NCI-H510A treated with DMSO at 0.1 percent for 48 hours (cell line): Measurements from ENCODE around the gene EOLA2.
"Not testable (repeated sequence)": the region's sequence is repeated elsewhere in the genome, so short reads cannot be mapped to it uniquely, and the experiment has no call there.

ENCODE experiments used
- DNase-seq: peaks from one replicate; lab custom pipeline; 2025; lab: John Stamatoyannopoulos, UW

Gene EOLA2

GRCh38 chrX:149932970-149933369 is 5.3 kb downstream of the EOLA2 start:
- not testable (repeated sequence) for DNase-seq

GRCh38 chrX:149932150-149932549 is 6.1 kb downstream of the EOLA2 start:
- DNase-seq, result not testable (repeated sequence)

- DNase-seq, result not testable (repeated sequence)
Observed at GRCh38 chrX:149931355-149931754, 6.9 kb downstream of the EOLA2 start.

DNA sequence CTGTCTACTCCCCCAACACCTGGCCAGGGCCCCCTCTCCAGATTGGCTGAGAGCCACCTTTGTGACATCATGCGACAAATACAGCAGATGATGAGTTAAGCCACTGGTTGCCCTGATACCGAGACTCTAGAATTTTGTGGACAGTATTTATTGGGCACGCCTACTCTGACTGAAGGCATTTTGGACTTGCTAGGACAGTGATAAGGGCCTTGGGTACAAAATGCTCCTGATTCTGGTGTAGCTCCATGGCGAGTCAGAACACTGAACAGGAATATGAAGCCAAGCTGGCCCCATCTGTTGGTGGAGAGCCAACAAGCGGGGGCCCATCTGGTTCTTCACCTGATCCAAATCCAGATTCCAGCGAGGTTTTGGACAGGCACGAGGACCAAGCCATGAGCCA is 8.9 kb downstream of the EOLA2 start, which contains the start of gene HSFX4:
TSS of gene HSFX4 (plus strand) at position 174 of the 400 bp plus-strand sequence. CDS start at position 246, 72 bp downstream.
- DNase-seq, result not testable (repeated sequence)

GRCh38 chrX:149928635-149929034 is 9.7 kb downstream of the EOLA2 start:
- DNase-seq, result not testable (repeated sequence)

- not testable (repeated sequence) for DNase-seq
Observed at GRCh38 chrX:149927964-149928258, 10.4 kb downstream of the EOLA2 start.

GRCh38 chrX:149927245-149927963 is 10.9 kb downstream of the EOLA2 start:
- not testable (repeated sequence) for DNase-seq

GRCh38 chrX:149924434-149924833 is 13.9 kb downstream of the EOLA2 start:
- DNase-seq, result not testable (repeated sequence)

DNA sequence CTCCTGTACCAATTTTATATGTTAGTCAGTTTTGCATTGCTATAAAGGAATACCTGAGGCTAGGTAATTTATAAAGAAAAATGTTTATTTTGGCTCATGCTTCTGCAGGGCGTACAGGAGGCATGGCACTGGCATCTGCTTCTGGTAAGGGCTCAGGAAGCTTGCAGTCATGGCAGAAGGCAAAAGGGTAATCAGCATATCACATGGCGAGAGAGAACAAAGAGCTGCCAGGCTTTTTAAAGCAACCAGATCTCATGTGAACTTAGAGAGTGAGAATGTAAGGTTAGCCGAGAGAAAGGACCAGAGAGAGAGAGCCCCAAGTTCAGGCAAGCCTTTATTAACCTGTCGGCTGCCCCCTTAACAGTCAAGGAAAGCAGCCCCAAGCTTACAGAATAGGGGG is 14.5 kb downstream of the EOLA2 start:
- not testable (repeated sequence) for DNase-seq

DNA sequence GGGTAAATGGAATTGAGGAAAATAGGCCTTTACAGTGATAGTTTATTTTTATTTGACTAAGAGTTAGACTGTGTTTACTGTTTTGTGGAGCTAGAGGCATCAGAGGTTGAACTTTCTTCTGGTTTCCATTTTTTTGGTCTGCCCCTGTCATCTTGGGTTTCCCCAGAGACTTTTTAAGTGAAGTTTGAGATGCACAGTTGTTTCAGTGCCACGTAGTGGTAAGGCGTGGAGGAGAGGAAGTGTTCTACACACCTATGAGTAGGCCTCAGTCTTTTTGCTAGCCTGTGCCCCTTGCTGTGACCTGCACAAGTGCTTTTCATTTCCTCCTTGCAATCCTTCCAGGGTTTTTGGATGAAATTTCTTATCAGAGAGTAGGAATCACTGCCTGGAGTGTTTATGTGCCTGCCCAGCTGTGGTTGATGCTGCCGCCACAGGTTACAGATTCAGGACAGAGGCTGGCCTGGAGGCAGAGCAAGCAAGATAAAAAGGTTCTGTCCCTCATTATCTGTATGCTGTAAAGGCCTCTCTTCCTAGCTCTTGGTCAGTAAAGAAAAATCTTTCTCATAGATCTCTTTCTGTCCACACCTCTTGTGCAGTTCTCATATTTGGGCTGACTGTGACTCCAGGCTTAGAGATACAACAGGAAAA is 21.4 kb downstream of the EOLA2 start:
- no peak for DNase-seq

DNA sequence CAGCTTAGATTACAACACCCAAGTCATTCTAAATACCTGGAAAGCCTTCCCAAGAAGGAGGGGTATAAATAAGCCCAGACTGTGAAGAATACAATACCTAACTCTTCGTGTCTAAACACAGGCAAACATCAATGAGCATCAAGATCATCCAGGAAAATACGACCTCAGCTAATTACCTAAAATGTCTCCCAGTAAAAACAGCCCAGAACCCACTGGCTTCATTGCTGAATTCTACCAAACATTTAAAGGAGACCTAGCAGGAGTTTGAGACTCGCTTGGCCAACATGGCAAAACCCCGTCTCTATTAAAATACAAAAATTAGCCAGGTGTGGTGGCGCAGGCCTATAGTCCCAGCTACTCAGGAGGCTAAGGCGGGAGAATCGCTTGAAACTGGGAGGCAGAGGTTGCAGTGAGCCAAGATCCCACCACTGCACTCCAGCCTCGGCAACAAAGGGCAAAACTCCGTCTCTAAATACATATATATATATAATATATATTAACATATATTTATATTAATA is 28.1 kb downstream of the EOLA2 start:
- no peak for DNase-seq

DNA sequence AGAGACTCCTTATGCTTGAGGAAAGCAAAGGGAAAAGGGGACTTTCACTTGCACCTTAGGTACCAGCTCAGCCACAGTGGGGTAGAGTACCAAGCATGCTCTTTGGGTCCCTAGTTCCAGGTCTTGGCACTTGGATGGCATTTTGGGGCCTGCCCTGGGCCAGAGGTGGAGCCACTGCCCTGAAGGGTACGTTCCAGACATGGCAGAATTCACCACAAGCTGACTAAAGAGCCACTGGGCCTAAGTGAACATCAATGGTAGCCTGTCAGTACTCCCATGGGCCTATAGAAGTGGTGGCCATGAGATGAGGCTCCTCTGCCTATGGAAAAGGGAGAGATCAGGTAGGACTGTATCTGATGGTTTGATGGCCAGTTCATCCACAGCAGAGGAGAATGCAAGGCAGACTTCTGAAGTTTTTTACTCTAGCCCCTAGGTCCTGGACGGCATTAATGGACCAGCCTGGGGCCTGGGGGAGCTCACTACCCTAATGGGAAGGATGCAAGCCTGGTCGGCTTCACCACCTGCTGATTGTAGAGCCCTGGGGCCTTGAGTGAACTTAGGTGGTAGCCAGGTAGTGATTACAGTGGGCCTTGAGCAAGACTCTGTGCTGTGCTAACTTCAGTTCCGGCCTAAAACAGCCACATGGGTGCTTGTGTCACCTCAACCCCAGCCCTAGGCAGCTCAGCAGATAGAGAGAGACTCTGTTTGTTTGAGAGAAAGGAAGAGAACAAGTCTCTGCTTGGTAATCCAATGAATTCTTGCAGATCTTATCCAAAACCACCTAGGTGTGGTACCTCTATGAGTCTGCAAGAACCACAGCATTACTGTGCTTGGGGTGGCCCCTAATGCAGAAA is 28.7 kb downstream of the EOLA2 start:
- no peak for DNase-seq

DNA sequence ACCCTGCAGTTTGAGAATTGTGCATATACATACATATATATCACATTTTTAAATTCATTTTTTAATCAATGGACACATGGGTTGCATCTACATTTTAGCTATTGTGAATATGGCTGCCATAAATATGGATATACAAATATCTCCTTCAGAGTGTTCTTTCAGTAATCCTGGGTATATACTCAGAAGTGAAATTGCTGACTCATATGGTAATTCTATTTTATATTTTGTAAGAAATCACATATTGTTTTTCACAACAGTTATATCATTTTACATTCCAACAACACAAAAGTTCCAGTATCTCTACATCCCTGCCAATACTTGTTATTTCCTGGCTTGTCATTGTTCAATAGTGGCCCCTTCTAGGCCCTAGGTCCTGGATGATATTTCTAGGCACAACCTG is 29.6 kb downstream of the EOLA2 start:
- DNase-seq, result no peak

DNA sequence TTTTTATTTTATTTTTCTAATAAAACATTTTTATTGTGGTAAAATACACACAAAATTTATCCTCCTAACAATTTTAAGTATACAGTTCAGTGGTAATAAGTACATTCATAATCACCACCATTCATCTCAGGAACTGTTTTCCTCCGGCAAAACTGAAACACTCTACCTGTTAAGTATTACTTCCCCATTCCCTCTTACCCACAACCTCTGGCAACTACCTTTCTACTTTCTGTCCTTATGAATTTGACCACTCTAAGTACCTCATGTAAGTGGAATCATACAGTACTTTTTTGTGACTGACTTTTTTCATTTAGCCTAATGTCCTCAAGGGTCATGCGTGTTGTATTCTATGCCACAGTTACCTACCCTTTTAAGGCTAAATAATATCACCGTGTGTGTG is 30.0 kb downstream of the EOLA2 start:
- no peak for DNase-seq

DNA sequence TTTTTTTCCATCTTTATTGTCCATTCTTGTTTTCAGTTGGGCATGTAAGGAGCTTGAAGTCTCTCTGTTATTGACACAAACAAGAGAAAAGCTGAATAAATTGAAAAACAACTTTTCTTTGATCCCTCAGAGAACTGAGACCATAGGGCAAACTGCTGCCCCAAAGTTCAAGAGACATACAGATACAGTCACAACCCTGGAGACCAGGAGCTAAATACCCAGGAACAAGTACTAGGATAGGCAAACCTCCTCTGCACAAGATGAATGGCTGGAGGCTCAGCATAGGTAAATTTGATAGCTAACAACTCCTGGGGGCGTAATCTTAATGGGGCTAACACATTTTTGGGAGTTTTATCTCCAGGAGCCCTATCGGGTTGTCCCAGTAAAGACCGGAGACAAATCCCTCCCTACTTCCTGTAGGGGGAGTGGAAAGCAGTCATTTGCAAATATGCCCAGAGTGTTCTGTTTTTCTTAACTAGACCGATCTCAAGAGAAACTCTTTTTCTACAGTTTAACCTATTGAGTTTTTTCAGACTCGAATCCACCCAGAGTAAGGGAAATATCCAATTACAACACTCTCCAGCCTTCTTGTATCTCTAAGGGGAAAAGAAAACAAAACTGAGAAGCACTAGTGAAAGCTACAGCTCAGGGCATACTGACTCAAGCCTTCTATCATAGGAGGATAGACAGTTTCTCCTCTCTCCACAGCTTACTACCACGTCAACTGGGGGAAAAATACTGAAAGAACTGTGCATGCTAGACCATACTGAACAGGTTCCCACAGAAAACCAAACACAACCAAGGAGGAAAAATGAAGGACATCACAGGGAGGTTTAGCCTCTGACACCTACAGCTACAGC is 34.2 kb downstream of the EOLA2 start:
- DNase-seq, result no peak

- no peak for DNase-seq
Observed at GRCh38 chrX:149898554-149898953, 39.7 kb downstream of the EOLA2 start.

DNA sequence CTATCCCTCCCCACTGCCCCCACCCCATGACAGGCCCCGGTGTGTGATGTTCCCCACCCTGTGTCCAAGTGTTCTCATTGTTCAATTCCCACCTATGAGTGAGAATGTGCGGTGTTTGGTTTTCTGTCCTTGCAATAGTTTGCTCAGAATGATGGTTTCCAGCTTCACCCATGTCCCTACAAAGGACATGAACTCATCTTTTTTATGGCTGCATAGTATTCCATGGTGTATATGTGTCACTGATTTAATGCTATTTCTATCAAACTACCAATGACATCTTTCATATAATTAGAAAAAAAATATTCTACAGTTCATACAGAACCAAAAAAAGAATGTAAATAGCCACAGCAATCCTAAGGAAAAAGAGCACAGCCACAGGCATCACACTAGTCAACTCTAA is 47.5 kb downstream of the EOLA2 start:
- not testable (repeated sequence) for DNase-seq
